Astrocyte (in vitro differentiated cells and primary cell): ENCODE results near the gene PEPD. TPM values are rescaled to one million over a fixed set of nuclear protein-coding genes. Genes with fewer than 3 reads are reported as not detected.

Source experiments
- DNase-seq: peaks from one replicate; pipeline ENCODE4 v3.0.0-alpha.2; 2010; ENCODE audit warnings: low read depth
- FAIRE-seq: peaks from 2 replicates; lab custom pipeline; 2011; peaks lifted over from hg19 to GRCh38; lab: Jason Lieb, UNC
- H2AFZ ChIP-seq: 2 replicates; pipeline ENCODE4 v1.6.0; 2012; ENCODE audit warnings: low read depth, low read length, inconsistent platforms
- H3K27ac ChIP-seq: 2 replicates; pipeline ENCODE4 v1.5.1; 2011; ENCODE audit warnings: low read depth, low read length, inconsistent platforms
- H3K27me3 ChIP-seq: 2 replicates; pipeline ENCODE4 v1.6.0; 2011; ENCODE audit warnings: low read length, inconsistent platforms; ENCODE audit not compliant: insufficient read depth
- H3K36me3 ChIP-seq: 2 replicates; pipeline ENCODE4 v1.5.1; 2011; ENCODE audit warnings: low read length, inconsistent platforms; ENCODE audit not compliant: insufficient read depth
- H3K4me1 ChIP-seq: 2 replicates; pipeline ENCODE4 v1.5.1; 2011; ENCODE audit warnings: low read length, inconsistent platforms; ENCODE audit not compliant: insufficient read depth
- H3K4me2 ChIP-seq: 2 replicates; pipeline ENCODE4 v1.6.0; 2012; ENCODE audit warnings: low read length, inconsistent platforms
- H3K4me3 ChIP-seq: 2 replicates; pipeline ENCODE4 v1.5.1; 2011; ENCODE audit warnings: low read depth, mild to moderate bottlenecking, low read length, inconsistent platforms; ENCODE audit not compliant: insufficient read depth
- H3K79me2 ChIP-seq: 2 replicates; pipeline ENCODE4 v1.6.0; 2012; ENCODE audit warnings: mild to moderate bottlenecking, low read length, inconsistent platforms; ENCODE audit not compliant: insufficient read depth
- H3K9ac ChIP-seq: 2 replicates; pipeline ENCODE4 v1.6.0; 2012; ENCODE audit warnings: mild to moderate bottlenecking, low read length, inconsistent platforms
- H3K9me3 ChIP-seq: 2 replicates; pipeline ENCODE4 v1.5.1; 2012; ENCODE audit warnings: low read depth, mild to moderate bottlenecking, low read length, inconsistent platforms; ENCODE audit not compliant: insufficient read depth
- H4K20me1 ChIP-seq: 2 replicates; pipeline ENCODE4 v1.6.0; 2012; ENCODE audit warnings: low read length, inconsistent platforms; ENCODE audit not compliant: insufficient read depth
- H3K27ac Mint-ChIP-seq: one replicate; pipeline ENCODE4 v1.8.0; 2021; ENCODE audit warnings: mild to moderate bottlenecking, mixed read lengths; ENCODE audit not compliant: unreplicated experiment
- H3K27me3 Mint-ChIP-seq: one replicate; pipeline ENCODE4 v1.8.0; 2021; ENCODE audit warnings: low read depth, mixed read lengths; ENCODE audit not compliant: unreplicated experiment
- H3K36me3 Mint-ChIP-seq: one replicate; pipeline ENCODE4 v1.8.0; 2021; ENCODE audit warnings: low read depth, mixed read lengths; ENCODE audit not compliant: unreplicated experiment
- H3K4me1 Mint-ChIP-seq: one replicate; pipeline ENCODE4 v1.8.0; 2021; ENCODE audit warnings: low read depth, mixed read lengths; ENCODE audit not compliant: unreplicated experiment
- H3K4me3 Mint-ChIP-seq: one replicate; pipeline ENCODE4 v1.8.0; 2021; ENCODE audit warnings: mild to moderate bottlenecking, moderate library complexity, mixed read lengths; ENCODE audit not compliant: unreplicated experiment
- H3K9me3 Mint-ChIP-seq: one replicate; pipeline ENCODE4 v1.8.0; 2021; ENCODE audit warnings: mild to moderate bottlenecking, mixed read lengths; ENCODE audit not compliant: unreplicated experiment
- EZH2 ChIP-seq: IDR thresholded peaks from 2 replicates; pipeline ENCODE4 v1.6.1; 2012; ENCODE audit warnings: mild to moderate bottlenecking, low read length, inconsistent platforms; ENCODE audit not compliant: insufficient read depth
- total RNA-seq: library from RNA; stranded (reverse); gene quantifications from 2 replicates; pipeline ENCODE4 v1.2.1, GENCODE V29; 2021
- TF ChIP-seq, protein P1 (sequence below): IDR thresholded peaks from 2 replicates; pipeline ENCODE4 v1.5.1; 2011; ENCODE audit warnings: low read depth, mild to moderate bottlenecking, inconsistent platforms, low read length, moderate library complexity; ENCODE audit not compliant: insufficient read depth

PEPD gene
- total RNA-seq, 1 donor from 2014 or later: 37.9 TPM

DNA sequence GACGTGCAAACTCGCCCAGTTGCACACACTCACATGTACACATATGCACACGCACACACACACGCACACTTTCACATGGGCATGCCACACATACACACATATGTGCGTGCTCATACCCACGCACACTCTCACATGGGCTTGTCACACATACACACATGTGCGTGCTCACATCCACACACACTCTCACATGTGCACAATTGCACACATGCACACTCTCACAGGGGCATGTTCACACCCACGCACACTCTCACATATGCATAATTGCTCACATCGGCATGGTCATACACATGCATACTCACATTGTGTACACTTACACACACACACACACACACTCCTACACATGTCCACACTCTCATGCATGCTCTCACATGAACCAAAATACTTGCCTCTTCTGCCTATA lies 32.8 kb upstream of the PEPD start:
- H3K36me3 ChIP-seq: no peaks in the 10 kb centered on the region
- FAIRE-seq (no peak), DNase-seq (no peak)
- H3K4me3 ChIP-seq: no peak overlapping the region
- no peaks in the 10 kb centered on the region for H4K20me1 ChIP-seq
- Mint-ChIP-seq H3K9me3 (peaks cover 2% of the 10 kb centered on the region), H3K4me3 (no peak overlapping the region), H3K4me1 (no peaks in the 10 kb centered on the region), H3K27me3 (peaks cover 36% of the 10 kb centered on the region), H3K27ac (no peak overlapping the region), H3K36me3 (no peaks in the 10 kb centered on the region)
- no peak overlapping the region for H3K4me2 ChIP-seq
- no peaks in the 10 kb centered on the region for H3K4me1 ChIP-seq
- no peak overlapping the region for H3K27ac ChIP-seq
- no peak overlapping the region for H3K9ac ChIP-seq
- H3K27me3 ChIP-seq: no peaks in the 10 kb centered on the region
- no peak overlapping the region for H2AFZ ChIP-seq
- H3K79me2 ChIP-seq: no peaks in the 10 kb centered on the region
- H3K9me3 ChIP-seq: peaks cover 4% of the 10 kb centered on the region
- TF ChIP-seq, protein P1, sequence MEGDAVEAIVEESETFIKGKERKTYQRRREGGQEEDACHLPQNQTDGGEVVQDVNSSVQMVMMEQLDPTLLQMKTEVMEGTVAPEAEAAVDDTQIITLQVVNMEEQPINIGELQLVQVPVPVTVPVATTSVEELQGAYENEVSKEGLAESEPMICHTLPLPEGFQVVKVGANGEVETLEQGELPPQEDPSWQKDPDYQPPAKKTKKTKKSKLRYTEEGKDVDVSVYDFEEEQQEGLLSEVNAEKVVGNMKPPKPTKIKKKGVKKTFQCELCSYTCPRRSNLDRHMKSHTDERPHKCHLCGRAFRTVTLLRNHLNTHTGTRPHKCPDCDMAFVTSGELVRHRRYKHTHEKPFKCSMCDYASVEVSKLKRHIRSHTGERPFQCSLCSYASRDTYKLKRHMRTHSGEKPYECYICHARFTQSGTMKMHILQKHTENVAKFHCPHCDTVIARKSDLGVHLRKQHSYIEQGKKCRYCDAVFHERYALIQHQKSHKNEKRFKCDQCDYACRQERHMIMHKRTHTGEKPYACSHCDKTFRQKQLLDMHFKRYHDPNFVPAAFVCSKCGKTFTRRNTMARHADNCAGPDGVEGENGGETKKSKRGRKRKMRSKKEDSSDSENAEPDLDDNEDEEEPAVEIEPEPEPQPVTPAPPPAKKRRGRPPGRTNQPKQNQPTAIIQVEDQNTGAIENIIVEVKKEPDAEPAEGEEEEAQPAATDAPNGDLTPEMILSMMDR: no peak
- no peak for TF ChIP-seq EZH2

DNA sequence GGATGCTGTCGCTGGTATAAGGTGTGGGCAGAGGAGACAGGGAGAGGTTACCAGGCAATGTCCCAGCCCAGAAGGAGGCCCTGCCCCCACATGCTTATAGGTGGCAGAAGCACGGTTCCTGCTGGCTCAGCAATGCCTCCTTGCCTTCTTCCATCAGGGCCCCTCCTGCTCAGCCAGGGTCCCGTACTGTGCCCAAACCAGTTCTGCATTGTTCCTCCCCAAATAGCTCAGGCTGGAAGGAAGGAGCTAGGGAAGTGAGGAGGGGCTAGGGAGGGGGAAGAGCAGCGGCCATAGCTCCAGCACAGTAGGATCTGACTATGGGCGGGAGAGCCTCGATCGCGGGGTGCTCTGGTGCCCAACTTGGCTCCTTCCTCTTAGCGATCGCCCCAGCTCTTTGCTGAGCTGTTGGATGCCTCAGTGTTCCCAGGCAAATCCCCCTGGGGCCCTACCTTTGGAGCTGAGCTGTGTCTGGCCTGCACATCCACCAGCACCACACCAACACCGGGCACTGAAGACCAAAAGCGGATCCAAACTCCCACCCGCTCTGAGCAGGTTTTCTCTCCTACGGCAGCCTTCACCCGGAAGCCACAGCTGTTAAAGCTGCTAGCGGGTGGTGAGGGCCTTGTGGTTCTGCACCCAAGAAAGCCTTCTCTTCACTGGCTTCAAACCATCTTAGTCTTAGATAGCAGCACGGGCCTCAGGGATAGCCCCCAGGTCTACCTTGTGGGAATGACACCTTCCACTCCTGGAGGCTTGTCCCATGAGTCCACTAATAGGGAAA lies 32.1 kb upstream of the PEPD start:
- H4K20me1 ChIP-seq: no peaks in the 10 kb centered on the region
- Mint-ChIP-seq H3K4me3 (no peak overlapping the region), H3K36me3 (no peaks in the 10 kb centered on the region), H3K4me1 (no peaks in the 10 kb centered on the region), H3K27ac (no peak overlapping the region), H3K27me3 (peaks cover 40% of the 10 kb centered on the region), H3K9me3 (peaks cover 2% of the 10 kb centered on the region)
- H2AFZ ChIP-seq: no peak overlapping the region
- FAIRE-seq: no peak
- H3K36me3 ChIP-seq: no peaks in the 10 kb centered on the region
- H3K79me2 ChIP-seq: no peaks in the 10 kb centered on the region
- H3K4me1 ChIP-seq: no peaks in the 10 kb centered on the region
- H3K27ac ChIP-seq: no peak overlapping the region
- no peak overlapping the region for H3K4me2 ChIP-seq
- no peak overlapping the region for H3K4me3 ChIP-seq
- TF ChIP-seq EZH2: no peak
- TF ChIP-seq, protein P1: no peak
- peaks cover 4% of the 10 kb centered on the region for H3K9me3 ChIP-seq
- no peak for DNase-seq
- H3K9ac ChIP-seq: no peak overlapping the region
- H3K27me3 ChIP-seq: no peaks in the 10 kb centered on the region

DNA sequence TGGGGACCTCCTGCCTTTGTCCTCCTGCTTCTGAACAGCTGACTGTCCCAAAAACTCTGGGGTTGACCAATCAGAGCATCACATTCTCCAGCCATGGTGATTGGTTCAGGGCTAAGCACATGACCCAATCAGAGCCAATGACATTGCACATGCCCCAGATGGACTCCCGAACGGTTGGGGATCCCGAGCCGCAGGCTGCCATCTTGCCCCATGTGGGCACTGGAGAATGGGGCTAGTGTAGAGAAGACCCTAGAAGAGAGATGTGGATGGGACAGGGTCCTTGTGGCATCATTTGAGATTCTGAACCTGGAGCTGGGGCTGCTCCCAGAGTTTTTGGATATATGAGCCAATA lies 31.3 kb upstream of the PEPD start:
- no peak overlapping the region for H3K4me3 ChIP-seq
- no peak overlapping the region for H3K9ac ChIP-seq
- no peaks in the 10 kb centered on the region for H4K20me1 ChIP-seq
- H3K27me3 Mint-ChIP-seq: peaks cover 34% of the 10 kb centered on the region
- FAIRE-seq (no peak), DNase-seq (no peak)
- TF ChIP-seq, protein P1: no peak
- no peak for TF ChIP-seq EZH2
- no peak overlapping the region for H3K27ac ChIP-seq
- no peaks in the 10 kb centered on the region for H3K4me1 Mint-ChIP-seq
- peaks cover 2% of the 10 kb centered on the region for H3K9me3 Mint-ChIP-seq
- no peak overlapping the region for H3K4me3 Mint-ChIP-seq
- H3K27me3 ChIP-seq: no peaks in the 10 kb centered on the region
- no peak overlapping the region for H2AFZ ChIP-seq
- H3K79me2 ChIP-seq: no peaks in the 10 kb centered on the region
- H3K36me3 ChIP-seq: no peaks in the 10 kb centered on the region
- H3K4me1 ChIP-seq: no peaks in the 10 kb centered on the region
- H3K36me3 Mint-ChIP-seq: no peaks in the 10 kb centered on the region
- H3K4me2 ChIP-seq: no peak overlapping the region
- H3K27ac Mint-ChIP-seq: no peak overlapping the region
- peaks cover 4% of the 10 kb centered on the region for H3K9me3 ChIP-seq
